DMS 273 treated with DMSO at 0.1 percent for 48 hours (cell line): ENCODE measurements around the gene SLC30A7.
"Not testable (repeated sequence)": the region's sequence is repeated elsewhere in the genome, so short reads cannot be mapped to it uniquely, and the experiment has no call there.

ENCODE experiments used
- DNase-seq: peaks from one replicate; lab custom pipeline; 2025; lab: John Stamatoyannopoulos, UW

SLC30A7 gene, protein sequence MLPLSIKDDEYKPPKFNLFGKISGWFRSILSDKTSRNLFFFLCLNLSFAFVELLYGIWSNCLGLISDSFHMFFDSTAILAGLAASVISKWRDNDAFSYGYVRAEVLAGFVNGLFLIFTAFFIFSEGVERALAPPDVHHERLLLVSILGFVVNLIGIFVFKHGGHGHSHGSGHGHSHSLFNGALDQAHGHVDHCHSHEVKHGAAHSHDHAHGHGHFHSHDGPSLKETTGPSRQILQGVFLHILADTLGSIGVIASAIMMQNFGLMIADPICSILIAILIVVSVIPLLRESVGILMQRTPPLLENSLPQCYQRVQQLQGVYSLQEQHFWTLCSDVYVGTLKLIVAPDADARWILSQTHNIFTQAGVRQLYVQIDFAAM

GRCh38 chr1:100895540-100896480 is at the start of gene SLC30A7:
TSS of gene SLC30A7 (plus strand) at chr1:100896090. CDS start at chr1:100896263, 173 bp downstream.
- DNase-seq = peak; percentile 77

DNA sequence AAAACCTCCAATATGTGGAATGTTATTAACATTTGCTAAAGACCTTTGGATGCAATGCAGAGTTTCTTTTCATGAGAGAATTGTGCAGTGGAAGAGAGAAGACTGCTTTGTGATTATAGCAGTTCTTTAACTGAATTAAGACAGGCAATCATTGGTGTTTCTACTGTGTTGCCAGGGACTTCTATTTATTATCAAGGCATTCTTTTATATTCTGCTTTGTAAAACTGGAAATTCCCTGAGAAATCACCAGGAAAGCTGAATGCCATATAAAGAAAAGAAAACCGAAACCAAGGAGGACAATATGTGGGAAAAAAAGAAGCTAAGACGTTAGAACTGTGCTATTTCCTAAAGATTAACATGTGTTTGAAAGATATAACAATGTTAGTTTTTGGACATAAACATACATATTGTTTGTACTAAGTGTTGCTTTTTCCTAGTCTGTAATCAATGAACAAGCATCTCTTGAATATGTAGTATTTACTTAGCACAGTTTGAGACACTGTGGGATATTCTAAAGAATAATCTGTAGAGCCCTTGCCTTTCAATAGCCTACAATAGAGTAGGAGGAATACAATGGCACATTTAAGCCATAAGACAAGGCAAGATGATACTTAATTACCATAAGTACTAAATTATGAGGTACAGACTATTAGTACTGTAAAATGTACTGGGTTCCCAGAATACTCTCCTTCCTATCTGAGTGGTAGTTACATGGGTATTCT is 48.4 kb upstream of the SLC30A7 start:
- no peak for DNase-seq

- no peak for DNase-seq
These were observed 44.2 kb upstream of the SLC30A7 start for GRCh38 chr1:100851726-100852125.

GRCh38 chr1:100852976-100853375 is 42.9 kb upstream of the SLC30A7 start:
- no peak for DNase-seq

DNA sequence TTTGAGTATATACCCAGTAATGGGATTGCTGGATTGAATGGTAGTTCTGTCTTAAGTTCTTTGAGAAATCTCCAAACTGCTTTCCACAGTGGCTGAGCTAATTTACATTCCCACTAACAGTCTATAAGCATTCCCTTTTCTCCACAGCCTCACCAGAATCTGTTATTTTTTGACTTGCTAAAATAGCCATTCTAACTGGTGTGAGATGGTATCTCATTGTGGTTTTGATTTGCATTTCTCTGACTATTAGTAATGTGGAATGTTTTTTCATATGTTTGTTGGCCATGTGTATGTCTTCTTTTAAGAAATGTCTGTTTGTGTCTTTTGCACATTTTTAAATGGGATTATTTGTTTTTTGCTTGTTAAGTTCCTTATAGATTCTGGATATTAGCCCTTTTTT is 40.8 kb upstream of the SLC30A7 start:
- not testable (repeated sequence) for DNase-seq

- no peak for DNase-seq
These were observed 35.4 kb upstream of the SLC30A7 start for GRCh38 chr1:100860397-100860991.

- no peak for DNase-seq
These were observed 34.5 kb upstream of the SLC30A7 start for GRCh38 chr1:100861379-100861778.

DNA sequence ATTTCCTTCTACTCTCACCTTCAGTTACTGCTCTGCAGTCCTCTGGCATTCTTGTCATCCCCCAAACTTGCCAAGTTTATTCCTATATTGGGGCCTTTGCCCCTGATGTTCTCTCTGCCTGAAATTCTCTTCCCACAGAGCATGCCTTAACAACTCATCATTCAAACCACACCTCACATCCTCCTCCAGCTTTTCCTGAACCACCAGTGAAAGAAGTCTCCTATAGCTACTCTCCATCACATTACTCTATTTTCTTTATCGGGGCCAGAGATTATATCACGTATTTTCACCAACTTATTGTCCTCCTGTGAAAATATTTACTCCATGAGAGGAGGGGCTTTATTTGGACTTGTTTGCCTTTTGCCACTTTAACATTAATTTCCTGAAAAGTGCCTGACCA is 33.3 kb upstream of the SLC30A7 start:
- DNase-seq = no peak

DNA sequence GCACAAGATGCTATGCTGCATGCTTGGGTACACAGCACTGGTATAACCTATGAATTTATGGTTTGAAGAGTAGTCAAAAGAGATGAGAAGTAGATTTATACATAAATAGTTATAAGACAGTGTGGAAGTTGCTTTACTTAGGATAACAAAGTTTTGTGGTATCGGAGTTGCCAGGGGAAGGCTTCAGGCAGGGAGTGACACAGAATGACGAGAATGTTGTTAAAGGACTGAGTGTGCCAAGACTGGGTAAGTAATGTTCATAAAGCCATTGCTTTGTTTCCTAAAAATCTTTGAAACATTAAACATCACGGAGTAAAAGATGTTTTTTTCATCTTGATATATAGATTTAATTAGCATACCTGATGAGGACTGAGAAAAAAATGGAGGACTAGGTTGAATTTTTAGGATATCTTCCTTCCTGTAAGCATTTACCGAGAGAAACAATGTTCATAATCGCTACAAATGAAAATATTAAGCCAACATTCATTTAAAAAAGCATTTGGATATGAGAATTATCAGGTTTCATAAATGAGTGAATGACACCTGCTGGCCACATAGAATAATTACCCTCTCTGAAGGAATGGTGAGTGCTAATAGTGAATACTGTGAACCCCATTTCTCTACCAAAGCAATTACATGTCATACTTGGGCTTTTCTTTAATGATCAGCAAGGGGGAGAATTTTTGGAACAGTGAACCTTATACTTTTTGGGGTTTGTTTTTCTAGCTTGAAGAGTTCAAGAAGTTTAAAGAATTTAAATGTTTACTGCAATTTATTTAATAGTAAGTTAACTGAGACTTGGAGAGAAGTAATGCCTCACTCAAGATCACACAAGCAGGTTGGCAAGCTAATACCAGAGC is 29.6 kb upstream of the SLC30A7 start:
- no peak for DNase-seq

GRCh38 chr1:100866901-100867206 is 29.0 kb upstream of the SLC30A7 start:
- DNase-seq = no peak

GRCh38 chr1:100868364-100868995 is 27.4 kb upstream of the SLC30A7 start:
- no peak for DNase-seq

- DNase-seq = no peak
These were observed 25.9 kb upstream of the SLC30A7 start for GRCh38 chr1:100869996-100870395.

GRCh38 chr1:100874433-100874832 is 21.5 kb upstream of the SLC30A7 start:
- DNase-seq = no peak

- DNase-seq = no peak
These were observed 20.7 kb upstream of the SLC30A7 start for GRCh38 chr1:100875228-100875627.

DNA sequence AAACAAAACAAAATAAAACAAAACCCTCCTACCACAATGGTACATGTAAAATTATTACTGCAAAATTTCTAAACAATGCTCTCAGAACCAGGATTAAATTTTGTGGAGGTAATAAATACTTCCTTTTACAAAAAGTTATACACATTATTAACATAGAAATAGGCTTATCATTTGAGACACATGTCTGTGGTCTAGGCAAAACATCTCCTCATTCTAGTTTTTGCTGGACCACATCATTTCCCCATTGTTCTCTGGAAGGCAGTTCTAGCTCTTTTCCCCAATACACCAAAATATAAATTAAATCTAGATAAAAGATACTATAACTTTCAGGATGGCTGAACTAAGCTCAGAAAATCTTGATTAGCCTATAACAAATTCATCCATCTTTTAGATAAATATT is 19.6 kb upstream of the SLC30A7 start:
- DNase-seq = no peak

GRCh38 chr1:100879422-100879821 is 16.5 kb upstream of the SLC30A7 start:
- no peak for DNase-seq

DNA sequence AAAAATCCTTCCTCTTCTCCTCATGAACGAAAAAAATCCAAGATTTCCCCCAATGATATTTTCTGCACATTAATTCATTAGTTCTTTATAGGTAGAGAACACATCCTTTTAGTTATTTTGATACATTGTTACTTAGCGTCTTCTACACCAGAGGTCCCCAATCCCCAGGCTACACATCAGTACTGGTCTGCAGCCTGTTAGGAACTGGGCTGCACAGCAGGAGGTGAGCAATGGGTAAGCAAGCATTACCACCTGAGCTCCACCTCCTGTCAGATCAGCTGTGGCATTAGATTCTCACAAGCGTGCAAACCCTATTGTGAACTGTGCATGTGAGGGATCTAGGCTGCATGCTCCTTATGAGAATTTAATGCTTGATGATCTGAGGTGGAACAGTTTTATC is 14.2 kb upstream of the SLC30A7 start:
- no peak for DNase-seq

DNA sequence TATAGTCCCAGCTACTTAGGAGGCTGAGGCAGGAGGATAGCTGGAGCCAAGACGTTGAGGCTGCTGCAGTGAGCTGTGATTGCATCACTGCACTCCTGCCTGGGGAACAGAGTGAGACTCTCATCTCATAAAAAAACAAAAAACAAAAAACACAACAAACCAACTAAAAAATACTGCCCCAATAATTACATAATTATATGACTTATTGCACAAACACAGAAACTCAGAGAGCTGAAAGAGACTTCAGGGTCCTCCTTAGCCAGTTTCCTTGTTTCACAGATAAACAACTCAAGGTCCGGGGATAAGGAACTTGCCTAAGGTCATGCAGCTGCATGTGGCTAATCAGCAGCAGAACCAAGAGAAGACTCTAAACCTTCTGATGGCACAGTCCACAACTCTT is 13.2 kb upstream of the SLC30A7 start:
- no peak for DNase-seq

DNA sequence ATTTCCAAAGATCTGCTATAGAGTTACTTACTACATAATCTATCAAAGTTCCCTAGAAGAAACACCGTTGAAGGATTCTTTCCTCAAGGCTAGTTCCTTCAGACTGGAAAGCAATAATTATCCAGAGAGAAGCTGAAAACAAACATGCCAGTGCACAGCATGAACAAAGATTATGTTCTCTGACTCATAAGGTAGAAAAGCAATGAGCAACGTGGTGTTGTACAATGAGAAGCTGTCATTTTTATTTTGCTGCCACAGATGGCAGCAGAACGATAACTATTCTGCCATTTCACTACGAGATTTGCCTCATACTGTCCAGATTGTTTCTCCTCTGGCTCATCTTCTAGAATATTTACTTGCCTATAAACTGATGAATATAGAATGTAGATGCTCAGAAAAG is 11.9 kb upstream of the SLC30A7 start:
- no peak for DNase-seq

DNA sequence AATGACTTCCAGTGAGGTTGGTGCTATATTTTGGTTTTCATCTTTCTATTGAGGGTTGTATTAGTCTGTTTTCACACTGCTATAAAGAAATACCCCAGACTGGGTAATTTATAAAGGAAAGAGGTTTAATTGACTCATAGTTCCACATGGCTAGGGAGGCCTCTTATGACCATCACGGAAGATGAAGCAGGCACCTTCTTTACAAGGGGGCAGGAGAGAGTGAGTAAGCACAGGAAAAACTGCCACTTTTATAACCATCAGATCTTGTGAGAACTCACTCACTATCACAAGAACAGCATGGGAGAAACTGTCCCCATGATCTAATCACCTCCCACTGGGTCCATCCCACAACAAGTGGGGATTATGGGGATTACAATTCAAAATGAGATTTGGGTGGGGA is 6.9 kb upstream of the SLC30A7 start:
- not testable (repeated sequence) for DNase-seq
